Progenitor cell of endocrine pancreas (in vitro differentiated cells): Measurements from ENCODE around the gene CFAP58. TPM values are rescaled to one million over a fixed set of nuclear protein-coding genes. Genes with fewer than 3 reads are reported as not detected.

Source experiments
- DNase-seq: peaks from one replicate; pipeline ENCODE4 v3.0.0; 2021; ENCODE audit warnings: low spot score; ENCODE audit not compliant: unreplicated experiment
- H3K27ac Mint-ChIP-seq: 2 replicates; pipeline ENCODE4 v1.8.0; 2021; ENCODE audit warnings: mild to moderate bottlenecking, moderate library complexity, mixed read lengths
- H3K27me3 Mint-ChIP-seq: 2 replicates; pipeline ENCODE4 v1.8.0; 2021; ENCODE audit warnings: mixed read lengths
- H3K36me3 Mint-ChIP-seq: 2 replicates; pipeline ENCODE4 v1.8.0; 2022; ENCODE audit warnings: mixed read lengths; ENCODE audit not compliant: insufficient read depth
- H3K4me1 Mint-ChIP-seq: 2 replicates; pipeline ENCODE4 v1.8.0; 2021; ENCODE audit warnings: low read depth, mixed read lengths
- H3K4me3 Mint-ChIP-seq: 2 replicates; pipeline ENCODE4 v1.8.0; 2021; ENCODE audit warnings: low read depth, mild to moderate bottlenecking, moderate library complexity, mixed read lengths
- H3K9me3 Mint-ChIP-seq: 2 replicates; pipeline ENCODE4 v1.8.0; 2021; ENCODE audit warnings: low read depth, mixed read lengths
- CTCF ChIP-seq: fragments of 200-600 bp; sonication (generic); IDR thresholded peaks from one replicate; pipeline ENCODE4 v1.5.0; 2021; ENCODE audit warnings: antibody characterized with exemption, mild to moderate bottlenecking; ENCODE audit not compliant: unreplicated experiment
- total RNA-seq: library from RNA; stranded (reverse); gene quantifications from 2 replicates; pipeline ENCODE4 v1.2.1, GENCODE V29; 2021

The CFAP58 gene
- total RNA-seq, 1 donor from 2014 or later: 0.24 TPM

GRCh38 chr10:104429846-104430245, 76.2 kb downstream of the CFAP58 start:
- no peaks in the 10 kb centered on the region for H3K27me3 Mint-ChIP-seq
- no peaks in the 10 kb centered on the region for H3K36me3 Mint-ChIP-seq
- no peak for DNase-seq
- H3K4me3 Mint-ChIP-seq: no peak overlapping the region
- no peak for TF ChIP-seq CTCF
- no peaks in the 10 kb centered on the region for H3K9me3 Mint-ChIP-seq
- no peaks in the 10 kb centered on the region for H3K4me1 Mint-ChIP-seq
- H3K27ac Mint-ChIP-seq: no peak overlapping the region

- no peak for DNase-seq
- no peak for TF ChIP-seq CTCF
- H3K4me1 Mint-ChIP-seq: no peaks in the 10 kb centered on the region
- no peak overlapping the region for H3K4me3 Mint-ChIP-seq
- no peaks in the 10 kb centered on the region for H3K9me3 Mint-ChIP-seq
- H3K27me3 Mint-ChIP-seq: no peaks in the 10 kb centered on the region
- no peaks in the 10 kb centered on the region for H3K36me3 Mint-ChIP-seq
- no peak overlapping the region for H3K27ac Mint-ChIP-seq
These were observed 76.7 kb downstream of the CFAP58 start for GRCh38 chr10:104430360-104430759.

GRCh38 chr10:104433669-104434068, 80.0 kb downstream of the CFAP58 start:
- DNase-seq: no peak
- no peak overlapping the region for H3K4me3 Mint-ChIP-seq
- H3K36me3 Mint-ChIP-seq: no peaks in the 10 kb centered on the region
- no peak for TF ChIP-seq CTCF
- H3K9me3 Mint-ChIP-seq: no peaks in the 10 kb centered on the region
- H3K27me3 Mint-ChIP-seq: no peaks in the 10 kb centered on the region
- H3K27ac Mint-ChIP-seq: no peak overlapping the region
- H3K4me1 Mint-ChIP-seq: no peaks in the 10 kb centered on the region

GRCh38 chr10:104434601-104435000, 81.0 kb downstream of the CFAP58 start:
- no peaks in the 10 kb centered on the region for H3K9me3 Mint-ChIP-seq
- TF ChIP-seq CTCF: no peak
- H3K4me1 Mint-ChIP-seq: no peaks in the 10 kb centered on the region
- no peak overlapping the region for H3K4me3 Mint-ChIP-seq
- H3K27ac Mint-ChIP-seq: no peak overlapping the region
- no peaks in the 10 kb centered on the region for H3K36me3 Mint-ChIP-seq
- DNase-seq: no peak
- no peaks in the 10 kb centered on the region for H3K27me3 Mint-ChIP-seq

- no peaks in the 10 kb centered on the region for H3K27me3 Mint-ChIP-seq
- H3K27ac Mint-ChIP-seq: no peak overlapping the region
- no peak for DNase-seq
- no peaks in the 10 kb centered on the region for H3K36me3 Mint-ChIP-seq
- no peak for TF ChIP-seq CTCF
- H3K9me3 Mint-ChIP-seq: no peaks in the 10 kb centered on the region
- H3K4me1 Mint-ChIP-seq: no peaks in the 10 kb centered on the region
- no peak overlapping the region for H3K4me3 Mint-ChIP-seq
These were observed 82.2 kb downstream of the CFAP58 start for GRCh38 chr10:104435822-104436221.

GRCh38 chr10:104437226-104437625, 83.6 kb downstream of the CFAP58 start:
- Mint-ChIP-seq H3K27me3 (no peaks in the 10 kb centered on the region), H3K27ac (no peak overlapping the region), H3K9me3 (no peaks in the 10 kb centered on the region), H3K36me3 (no peaks in the 10 kb centered on the region), H3K4me1 (no peaks in the 10 kb centered on the region), H3K4me3 (no peak overlapping the region)
- TF ChIP-seq CTCF: no peak
- no peak for DNase-seq
